Tibial nerve (tissue), 4 donors: ENCODE measurements around the gene SLC38A4. TPM values are rescaled to one million over a fixed set of nuclear protein-coding genes. Genes with fewer than 3 reads are reported as not detected.

Experiments used
- DNase-seq, 2 donors: peaks; one replicate each; pipeline ENCODE4 v3.0.0-alpha.2; 2019; ENCODE audit warnings: low spot score in 2 of 2
- H3K27ac ChIP-seq, 4 donors: fragments of 200-600 bp; sonication (generic) in 3 of 4; one replicate each; pipeline ENCODE4 v1.5.1; 2017 to 2019; ENCODE audit warnings: mild to moderate bottlenecking in 1 of 4
- H3K27me3 ChIP-seq, 2 donors: fragments of 200-600 bp; sonication (generic) in 1 of 2; one replicate each; pipeline versions ENCODE4 v1.5.1 to v1.6.0; 2017 to 2019
- H3K36me3 ChIP-seq, 3 donors: fragments of 200-600 bp; sonication (generic); one replicate each; pipeline ENCODE4 v1.5.1; 2018 to 2019
- H3K4me1 ChIP-seq, 4 donors: fragments of 200-600 bp; sonication (generic) in 3 of 4; one replicate each; pipeline ENCODE4 v1.5.1; 2017 to 2019
- H3K4me3 ChIP-seq, 4 donors: fragments of 200-600 bp; sonication (generic) in 3 of 4; one replicate each; pipeline ENCODE4 v1.5.1; 2017 to 2019; ENCODE audit warnings: mild to moderate bottlenecking in 1 of 4, moderate library complexity in 1 of 4
- H3K9me3 ChIP-seq, 4 donors: fragments of 200-600 bp; sonication (generic) in 3 of 4; one replicate each; pipeline ENCODE4 v1.5.1; 2017 to 2019
- CTCF ChIP-seq, 5 experiments: fragments of 200-600 bp in 3 of 5; fragments of 450-650 bp in 2 of 5; sonication (generic) in 3 of 5; IDR thresholded peaks; one replicate each; pipeline ENCODE4 v1.5.1; 2016 to 2019; ENCODE audit warnings: antibody characterized with exemption in 5 of 5, mild to moderate bottlenecking in 3 of 5, moderate library complexity in 2 of 5
- EP300 ChIP-seq, 2 donors: sonication (generic); formaldehyde crosslinking; IDR thresholded peaks; one replicate each; pipeline ENCODE4 v1.6.1; 2017; ENCODE audit warnings: antibody characterized with exemption in 2 of 2, mild to moderate bottlenecking in 1 of 2
- POLR2A ChIP-seq, 2 donors: fragments of 450-650 bp; IDR thresholded peaks; one replicate each; pipeline ENCODE4 v1.6.1; 2017; ENCODE audit warnings: antibody characterized with exemption in 2 of 2, mild to moderate bottlenecking in 2 of 2, moderate library complexity in 2 of 2
- WGBS, 2 donors: methylation state at CpG; one replicate each; pipeline ENCODE4 v1.1.5; 2018; 5-methylcytosine and 5-hydroxymethylcytosine counted together
- total RNA-seq, 4 donors: library from RNA; depleted of rRNA; stranded (reverse); fragments of >200 nt; gene quantifications; one replicate each; pipeline ENCODE4 v1.1.0, GENCODE V29; 2016

The SLC38A4 gene
- total RNA-seq, 4 donors from 2014 or later, result 0.42 TPM; not detected in 3

DNA sequence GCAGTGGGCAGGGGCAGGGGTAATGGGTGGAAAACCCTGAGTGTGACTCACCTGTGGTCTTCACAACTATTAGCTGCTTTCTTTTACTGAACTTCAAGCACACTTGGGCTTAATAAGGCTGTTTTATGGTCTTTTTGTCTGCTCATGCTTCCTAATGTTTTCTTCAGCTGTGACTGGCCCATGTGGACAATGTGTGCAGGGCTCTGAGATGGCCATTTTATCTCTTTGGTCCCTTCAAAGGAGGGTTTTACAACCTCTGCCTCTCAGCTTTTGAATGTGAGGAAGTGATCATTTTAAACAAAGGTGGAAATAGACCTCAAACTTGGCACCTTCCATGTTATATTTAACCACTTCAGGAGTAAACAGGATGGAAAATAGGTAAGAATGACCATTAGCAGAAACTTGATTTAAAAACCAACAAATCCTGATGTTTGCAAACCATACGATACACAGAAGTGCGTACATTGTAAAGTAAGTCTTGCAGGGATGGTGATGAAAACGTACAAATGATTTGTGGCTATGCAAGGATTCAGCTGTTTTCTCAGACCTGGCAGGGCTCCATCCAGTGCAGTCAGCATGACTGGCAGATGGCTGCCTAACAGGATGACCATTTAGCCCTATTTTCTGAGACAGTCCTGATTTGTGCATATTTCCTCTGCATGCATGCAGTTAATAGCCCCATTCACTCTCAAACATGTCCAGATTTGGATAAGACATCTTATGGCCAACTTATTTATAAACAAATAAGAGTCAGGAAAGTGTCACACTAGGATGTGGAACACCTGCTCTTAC is 103.2 kb downstream of the SLC38A4 start:
- TF ChIP-seq POLR2A (IDR thresholded peaks at IDR 0.05) (no peak), CTCF (IDR thresholded peaks at IDR 0.05) (no peak), EP300 (IDR thresholded peaks at IDR 0.05) (no peak)
- no peak overlapping the region for H3K4me3 ChIP-seq
- H3K36me3 ChIP-seq, result no peaks in the 10 kb centered on the region
- DNase-seq, result no peak
- no peaks in the 10 kb centered on the region for H3K27me3 ChIP-seq
- no peak overlapping the region for H3K27ac ChIP-seq
- no peaks in the 10 kb centered on the region for H3K4me1 ChIP-seq
- WGBS, 2 donors, result 60 to 69% methylated on average over 3 of the region's 3 CpGs
- H3K9me3 ChIP-seq, result no peaks in the 10 kb centered on the region

- Histone ChIP-seq H3K9me3 (no peaks in the 10 kb centered on the region), H3K36me3 (no peaks in the 10 kb centered on the region), H3K4me3 (no peak overlapping the region), H3K27me3 (no peaks in the 10 kb centered on the region), H3K27ac (no peak overlapping the region), H3K4me1 (no peaks in the 10 kb centered on the region)
- no peak for TF ChIP-seq CTCF (IDR thresholded peaks at IDR 0.05)
- no peak for TF ChIP-seq POLR2A (IDR thresholded peaks at IDR 0.05)
- TF ChIP-seq EP300 (IDR thresholded peaks at IDR 0.05), result no peak
- WGBS, 2 donors, result 89 to 94% methylated on average over 3 of the region's 3 CpGs
- DNase-seq, result no peak
These were observed 107.3 kb downstream of the SLC38A4 start for GRCh38 chr12:46718495-46718894.

- Histone ChIP-seq H3K9me3 (no peaks in the 10 kb centered on the region), H3K4me3 (no peak overlapping the region), H3K27ac (no peak overlapping the region), H3K4me1 (no peaks in the 10 kb centered on the region), H3K36me3 (no peaks in the 10 kb centered on the region), H3K27me3 (no peaks in the 10 kb centered on the region)
- no peak for DNase-seq
- TF ChIP-seq POLR2A (IDR thresholded peaks at IDR 0.05), result no peak
- TF ChIP-seq CTCF (IDR thresholded peaks at IDR 0.05), result no peak
- no peak for TF ChIP-seq EP300 (IDR thresholded peaks at IDR 0.05)
- 60 to 61% methylated on average over 3 of the region's 3 CpGs for WGBS, 2 donors
These were observed 107.9 kb downstream of the SLC38A4 start for GRCh38 chr12:46717868-46718267.

GRCh38 chr12:46717159-46717558 is 108.6 kb downstream of the SLC38A4 start:
- Histone ChIP-seq H3K4me3 (no peak overlapping the region), H3K4me1 (no peaks in the 10 kb centered on the region), H3K36me3 (no peaks in the 10 kb centered on the region), H3K9me3 (no peaks in the 10 kb centered on the region), H3K27me3 (no peaks in the 10 kb centered on the region), H3K27ac (no peak overlapping the region)
- TF ChIP-seq CTCF (IDR thresholded peaks at IDR 0.05), result no peak
- TF ChIP-seq EP300 (IDR thresholded peaks at IDR 0.05), result no peak
- TF ChIP-seq POLR2A (IDR thresholded peaks at IDR 0.05), result no peak
- DNase-seq, result no peak
